CD4-positive, alpha-beta T cell (primary cell): ENCODE data around the gene RAPSN. TPM values are rescaled to one million over a fixed set of nuclear protein-coding genes. Genes with fewer than 3 reads are reported as not detected.

ENCODE experiments used
- ATAC-seq: fragments of 200-7000 bp; cut with Tn5 transposase; one replicate; pipeline ENCODE4 v1.10.0; 2022; ENCODE audit warnings: mild to moderate bottlenecking; ENCODE audit not compliant: poor library complexity
- CTCF ChIA-PET: fragments of 350-600 bp; sonication (Branson Sonifier 250); formaldehyde crosslinking; loops from one replicate; lab custom pipeline; 2021; ENCODE audit warnings: antibody characterized with exemption, inconsistent platforms; lab: Charles Lee
- POLR2A ChIA-PET: fragments of 350-600 bp; sonication (Branson Sonifier 250); formaldehyde crosslinking; loops from one replicate; lab custom pipeline; 2021; ENCODE audit warnings: antibody characterized with exemption, inconsistent platforms; lab: Charles Lee
- DNase-seq, 14 experiments: peaks; one replicate each; pipeline ENCODE4 v3.0.0-alpha.2; 2013 to 2020; ENCODE audit warnings: mixed read lengths in 2 of 14
- H3K27ac ChIP-seq, 2 donors: one replicate each; pipeline versions ENCODE4 v1.5.1 to v1.7.0; 2013; ENCODE audit warnings: low read length in 2 of 2, low read depth in 1 of 2, mild to moderate bottlenecking in 1 of 2
- H3K27me3 ChIP-seq, 2 experiments: 1 replicate in 1 of 2; 2 replicates in 1 of 2; pipeline versions ENCODE4 v1.6.1 to v1.7.0; 2013; ENCODE audit warnings: low read length in 2 of 2, control low read depth in 1 of 2, mild to moderate bottlenecking in 1 of 2, moderate library complexity in 1 of 2; ENCODE audit not compliant: insufficient read depth in 2 of 2, control insufficient read depth in 1 of 2
- H3K36me3 ChIP-seq: one replicate; pipeline ENCODE4 v1.6.1; 2013; ENCODE audit warnings: low read length, control low read depth; ENCODE audit not compliant: insufficient read depth
- H3K4me1 ChIP-seq: one replicate; pipeline ENCODE4 v1.6.1; 2013; ENCODE audit warnings: low read length, control low read depth; ENCODE audit not compliant: insufficient read depth
- H3K4me3 ChIP-seq: one replicate; pipeline ENCODE4 v1.5.1; 2013; ENCODE audit warnings: mild to moderate bottlenecking, low read length, moderate library complexity
- H3K9me3 ChIP-seq, 2 experiments: 1 replicate in 1 of 2; 2 replicates in 1 of 2; pipeline versions ENCODE4 v1.6.1 to v1.7.0; 2013; ENCODE audit warnings: low read length in 2 of 2, mild to moderate bottlenecking in 2 of 2, control low read depth in 1 of 2, moderate library complexity in 1 of 2; ENCODE audit not compliant: control insufficient read depth in 1 of 2, insufficient read depth in 1 of 2
- H3K27ac Mint-ChIP-seq: one replicate; pipeline ENCODE4 v1.8.0; 2020; ENCODE audit warnings: mixed read lengths
- H3K27me3 Mint-ChIP-seq: one replicate; pipeline ENCODE4 v1.8.0; 2021; ENCODE audit warnings: mixed read lengths
- H3K36me3 Mint-ChIP-seq: one replicate; pipeline ENCODE4 v1.8.0; 2021; ENCODE audit warnings: low read depth, mixed read lengths
- H3K4me1 Mint-ChIP-seq: one replicate; pipeline ENCODE4 v1.8.0; 2021; ENCODE audit warnings: low read depth, mixed read lengths
- H3K4me3 Mint-ChIP-seq: one replicate; pipeline ENCODE4 v1.8.0; 2020; ENCODE audit warnings: mild to moderate bottlenecking, mixed read lengths
- H3K9me3 Mint-ChIP-seq: one replicate; pipeline ENCODE4 v1.8.0; 2020; ENCODE audit warnings: mixed read lengths
- CTCF ChIP-seq: fragments of 200-600 bp; IDR thresholded peaks from one replicate; pipeline ENCODE4 v1.8.0; 2022; ENCODE audit warnings: antibody characterized with exemption, mild to moderate bottlenecking
- intact Hi-C, 2 experiments: fragments of 100-400 bp; cut with DNase I in 1 of 2; cut with micrococcal nuclease in 1 of 2; formaldehyde crosslinking; loops; one replicate each; pipeline versions ENCODE4 v1.15.1 to v1.9.0; 2023 to 2025; cut with DNase I, micrococcal nuclease
- total RNA-seq, 174 experiments: library from RNA in 2 of 174; stranded (reverse) in 2 of 174; gene quantifications; one replicate each; pipeline ENCODE4 v1.2.3 and lab custom pipeline; 2021 to 2026

The RAPSN gene
- total RNA-seq, 2 experiments from 2014 or later: 0.56 to 0.85 TPM

- H3K4me1 ChIP-seq: peaks cover 3% of the 10 kb centered on the region
- CTCF ChIA-PET: no interaction called here
- no peaks in the 10 kb centered on the region for H3K9me3 ChIP-seq
- H3K4me1 Mint-ChIP-seq: no peaks in the 10 kb centered on the region
- no peaks in the 10 kb centered on the region for H3K27me3 ChIP-seq
- no peak for DNase-seq
- TF ChIP-seq CTCF: no peak
- H3K36me3 ChIP-seq: no peaks in the 10 kb centered on the region
- H3K9me3 Mint-ChIP-seq: no peaks in the 10 kb centered on the region
- POLR2A ChIA-PET: no interaction called here
- no peak for ATAC-seq
- no peak overlapping the region for H3K27ac ChIP-seq
- H3K4me3 Mint-ChIP-seq: no peak overlapping the region
- no peaks in the 10 kb centered on the region for H3K36me3 Mint-ChIP-seq
- H3K4me3 ChIP-seq: no peak overlapping the region
- no peaks in the 10 kb centered on the region for H3K27me3 Mint-ChIP-seq
- intact Hi-C loops: no loop called here
- H3K27ac Mint-ChIP-seq: no peak overlapping the region
These were observed 2.1 kb downstream of the RAPSN start for GRCh38 chr11:47446833-47447232.

GRCh38 chr11:47445840-47446239, 3.1 kb downstream of the RAPSN start:
- DNase-seq (no peak), ATAC-seq (no peak)
- H3K9me3 ChIP-seq: no peaks in the 10 kb centered on the region
- TF ChIP-seq CTCF: no peak
- Mint-ChIP-seq H3K36me3 (no peaks in the 10 kb centered on the region), H3K4me1 (no peaks in the 10 kb centered on the region), H3K27ac (no peak overlapping the region), H3K27me3 (no peaks in the 10 kb centered on the region), H3K4me3 (no peak overlapping the region), H3K9me3 (no peaks in the 10 kb centered on the region)
- CTCF ChIA-PET: no interaction called here
- H3K27ac ChIP-seq: no peak overlapping the region
- H3K27me3 ChIP-seq: no peaks in the 10 kb centered on the region
- H3K4me1 ChIP-seq: peaks cover 3% of the 10 kb centered on the region
- intact Hi-C loops: no loop called here
- no peak overlapping the region for H3K4me3 ChIP-seq
- POLR2A ChIA-PET: no interaction called here
- no peaks in the 10 kb centered on the region for H3K36me3 ChIP-seq

GRCh38 chr11:47443817-47444216, 5.1 kb downstream of the RAPSN start:
- no peaks in the 10 kb centered on the region for H3K9me3 ChIP-seq
- no peak for TF ChIP-seq CTCF
- H3K27ac ChIP-seq: no peak overlapping the region
- CTCF ChIA-PET: interaction anchor here (1.1 kb wide), 1 partner anchor 32 kb away, joined by 3 read pairs; no protein-coding TSS in a partner anchor
- H3K4me3 Mint-ChIP-seq: no peak overlapping the region
- H3K27me3 Mint-ChIP-seq: no peaks in the 10 kb centered on the region
- no peaks in the 10 kb centered on the region for H3K27me3 ChIP-seq
- no peak overlapping the region for H3K4me3 ChIP-seq
- no peak for DNase-seq
- POLR2A ChIA-PET: no interaction called here
- intact Hi-C loops: no loop called here
- ATAC-seq: no peak
- H3K4me1 Mint-ChIP-seq: no peaks in the 10 kb centered on the region
- H3K36me3 ChIP-seq: no peaks in the 10 kb centered on the region
- H3K9me3 Mint-ChIP-seq: no peaks in the 10 kb centered on the region
- H3K4me1 ChIP-seq: peaks cover 3% of the 10 kb centered on the region
- no peaks in the 10 kb centered on the region for H3K36me3 Mint-ChIP-seq
- no peak overlapping the region for H3K27ac Mint-ChIP-seq
